B cell (primary cell): ENCODE results near the gene ZCCHC24. TPM values are rescaled to one million over a fixed set of nuclear protein-coding genes. Genes with fewer than 3 reads are reported as not detected.

Source experiments
- ATAC-seq: fragments of 200-7000 bp; cut with Tn5 transposase; one replicate; pipeline ENCODE4 v1.10.0; 2021; ENCODE audit warnings: low read depth, mild to moderate bottlenecking, moderate number of reproducible peaks, moderate library complexity
- CTCF ChIA-PET: fragments of 350-600 bp; sonication (Branson Sonifier 250); formaldehyde crosslinking; loops from one replicate; lab custom pipeline; 2021; ENCODE audit warnings: antibody characterized with exemption, inconsistent platforms; lab: Charles Lee
- POLR2A ChIA-PET: fragments of 350-600 bp; sonication (Branson Sonifier 250); formaldehyde crosslinking; loops from one replicate; lab custom pipeline; 2021; ENCODE audit warnings: antibody characterized with exemption; lab: Charles Lee
- DNase-seq: peaks from one replicate; pipeline ENCODE4 v3.0.0; 2013
- H2AFZ ChIP-seq: 2 replicates; pipeline ENCODE4 v1.6.1; 2012; ENCODE audit warnings: mild to moderate bottlenecking, low read depth, low read length; ENCODE audit not compliant: insufficient read depth, poor library complexity, severe bottlenecking
- H3K27ac ChIP-seq, 2 donors: 1 replicate in 1 of 2; 2 replicates in 1 of 2; pipeline ENCODE4 v1.5.1; 2012 to 2013; ENCODE audit warnings: low read length in 2 of 2, mild to moderate bottlenecking in 2 of 2, moderate library complexity in 1 of 2
- H3K27me3 ChIP-seq, 4 experiments: fragments of 200-600 bp in 1 of 4; sonication (generic) in 1 of 4; replicated peaks in 1 of 4; 1 replicate in 2 of 4; 2 replicates in 2 of 4; pipeline versions ENCODE4 v1.6.1 to v1.7.0; 2013 to 2016; ENCODE audit warnings: low read length in 3 of 4, mild to moderate bottlenecking in 2 of 4, mixed read lengths in 1 of 4, moderate library complexity in 1 of 4; ENCODE audit not compliant: insufficient read depth in 4 of 4, control insufficient read depth in 3 of 4; ENCODE audit errors: control extremely low read depth in 1 of 4
- H3K36me3 ChIP-seq, 2 experiments: replicated peaks in 1 of 2; 1 replicate in 1 of 2; 2 replicates in 1 of 2; pipeline versions ENCODE4 v1.6.1 to v1.7.1; 2013; ENCODE audit warnings: low read length in 1 of 2; ENCODE audit not compliant: insufficient read depth in 2 of 2, control insufficient read depth in 1 of 2; ENCODE audit errors: control extremely low read depth in 1 of 2, extremely low read depth in 1 of 2
- H3K4me1 ChIP-seq, 2 donors: fragments of 200-600 bp in 1 of 2; sonication (generic) in 1 of 2; 1 replicate in 1 of 2; 2 replicates in 1 of 2; pipeline versions ENCODE4 v1.5.1 to v1.6.1; 2013 to 2017; ENCODE audit warnings: low read length in 2 of 2; ENCODE audit not compliant: control insufficient read depth in 2 of 2, insufficient read depth in 2 of 2
- H3K4me2 ChIP-seq: replicated peaks from 2 replicates; pipeline ENCODE3; 2012; ENCODE audit warnings: mild to moderate bottlenecking, low read depth, low read length; ENCODE audit not compliant: poor library complexity, severe bottlenecking
- H3K4me3 ChIP-seq, 5 experiments: fragments of 200-600 bp in 1 of 5; sonication (generic) in 1 of 5; 1 replicate in 3 of 5; 2 replicates in 2 of 5; pipeline versions ENCODE4 v1.5.1 to v1.7.0; 2011 to 2016; ENCODE audit warnings: low read length in 4 of 5, mild to moderate bottlenecking in 4 of 5, low read depth in 2 of 5, control low read depth in 1 of 5, moderate library complexity in 1 of 5; ENCODE audit not compliant: insufficient read depth in 1 of 5; ENCODE audit errors: control extremely low read depth in 1 of 5, extremely low read depth in 1 of 5
- H3K79me2 ChIP-seq: fragments of 200-600 bp; sonication (generic); one replicate; pipeline ENCODE4 v1.6.0; 2016; ENCODE audit warnings: low read length; ENCODE audit not compliant: control insufficient read depth, insufficient read depth
- H3K9ac ChIP-seq: fragments of 200-600 bp; sonication (generic); 2 replicates; pipeline ENCODE4 v1.6.1; 2017; ENCODE audit warnings: mild to moderate bottlenecking, low read length, moderate library complexity
- H3K9me3 ChIP-seq, 3 donors: one replicate each; pipeline versions ENCODE4 v1.6.1 to v1.7.1; 2013; ENCODE audit warnings: low read length in 2 of 3; ENCODE audit not compliant: control insufficient read depth in 2 of 3, insufficient read depth in 1 of 3; ENCODE audit errors: control extremely low read depth in 1 of 3
- H4K20me1 ChIP-seq: 2 replicates; pipeline ENCODE4 v1.6.0; 2012; ENCODE audit warnings: mild to moderate bottlenecking, low read length; ENCODE audit not compliant: insufficient read depth, control insufficient read depth, poor library complexity, severe bottlenecking
- H3K27ac Mint-ChIP-seq: one replicate; pipeline ENCODE4 v1.8.0; 2021; ENCODE audit warnings: mixed read lengths
- H3K27me3 Mint-ChIP-seq: one replicate; pipeline ENCODE4 v1.8.0; 2021; ENCODE audit warnings: mixed read lengths
- H3K4me1 Mint-ChIP-seq: one replicate; pipeline ENCODE4 v1.8.0; 2021; ENCODE audit warnings: mixed read lengths
- H3K4me3 Mint-ChIP-seq: one replicate; pipeline ENCODE4 v1.8.0; 2021; ENCODE audit warnings: mixed read lengths
- H3K9me3 Mint-ChIP-seq: one replicate; pipeline ENCODE4 v1.8.0; 2022; ENCODE audit warnings: mixed read lengths; ENCODE audit not compliant: insufficient read depth
- EZH2 ChIP-seq: IDR thresholded peaks from 2 replicates; pipeline ENCODE4 v1.6.1; 2012; ENCODE audit warnings: borderline replicate concordance, low read depth, mild to moderate bottlenecking, moderate library complexity, low read length; ENCODE audit not compliant: insufficient read depth, poor library complexity, severe bottlenecking
- WGBS: methylation state at CpG from one replicate; pipeline ENCODE4 v1.1.5; 2013; ENCODE audit warnings: missing lambda C conversion rate; ENCODE audit not compliant: insufficient coverage; 5-methylcytosine and 5-hydroxymethylcytosine counted together
- intact Hi-C: fragments of 100-400 bp; cut with micrococcal nuclease; formaldehyde crosslinking; loops from one replicate; pipeline ENCODE4 v1.10.0; 2022
- polyA plus RNA-seq: library from polyadenylated mRNA; depleted of rRNA; stranded (reverse); fragments of >200 nt; gene quantifications from 2 replicates; pipeline ENCODE4 v1.2.3, GENCODE V29; 2012
- total RNA-seq, 2 donors: library from RNA; stranded (reverse); fragments of 120-200 nt in 1 of 2; gene quantifications; 1 replicate in 1 of 2; 2 replicates in 1 of 2; pipeline versions ENCODE4 v1.2.3 to v1.2.4, GENCODE V29; 2013 to 2022
- TF ChIP-seq, protein P1 (sequence below): fragments of 200-600 bp; IDR thresholded peaks from one replicate; pipeline ENCODE4 v1.8.0; 2022; ENCODE audit warnings: antibody characterized with exemption, mild to moderate bottlenecking

ZCCHC24 gene
- total and polyA plus RNA-seq, 2 donors (not counting 1 experiment from before 2014, with no cell fraction given), result 0.34 to 2.3 TPM

DNA sequence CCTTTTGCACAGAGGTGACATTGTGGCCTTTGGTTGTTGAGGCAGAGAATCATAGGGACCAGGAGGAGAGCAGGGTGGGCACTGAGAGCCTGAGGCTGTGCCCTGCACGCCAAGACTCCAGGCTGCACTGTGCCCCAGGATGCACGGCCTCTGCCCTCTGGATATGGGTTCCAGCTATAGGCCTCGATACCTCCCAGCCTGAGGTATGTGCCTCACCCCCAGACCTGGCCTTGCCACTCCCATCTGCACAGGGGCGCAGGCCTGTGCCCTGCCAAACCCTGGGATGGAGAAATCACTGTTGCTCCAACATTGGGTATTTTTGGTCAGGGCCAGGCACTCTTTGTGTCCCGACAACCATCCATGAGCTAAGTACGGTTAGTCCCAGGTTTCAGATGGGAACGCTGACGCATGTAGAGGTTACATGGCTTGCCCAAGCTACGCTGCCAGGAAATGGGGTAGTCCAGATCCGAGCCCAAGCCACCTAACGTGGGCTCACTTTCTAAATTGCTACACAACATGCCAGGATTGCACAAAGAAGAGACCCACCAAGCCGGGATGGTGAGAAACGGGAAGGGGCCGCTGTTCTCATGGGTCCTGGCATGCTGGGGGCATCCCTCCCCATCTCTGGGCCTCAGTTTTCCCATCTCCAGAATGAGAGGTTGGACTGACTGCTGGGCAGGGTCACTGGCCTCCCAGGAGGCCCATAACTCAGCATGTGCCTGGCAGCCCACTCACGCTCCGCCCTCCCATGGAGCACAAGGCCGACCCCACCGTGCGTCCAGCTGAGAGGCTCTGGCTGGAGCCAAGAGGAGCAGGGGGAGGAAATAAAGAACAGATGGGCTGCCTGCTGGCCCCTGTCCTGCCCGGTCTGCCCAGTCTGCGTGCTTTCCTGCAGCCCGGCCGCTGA lies 44.2 kb downstream of the ZCCHC24 start:
- CTCF ChIA-PET, result interaction anchor here (1.5 kb wide), 1 partner anchor 26 kb away, joined by 4 read pairs; no protein-coding TSS in a partner anchor
- H3K9me3 ChIP-seq, result no peaks in the 10 kb centered on the region
- no peak overlapping the region for H3K9ac ChIP-seq

More for the DNA sequence above, 44.2 kb downstream of the ZCCHC24 start:
- Histone ChIP-seq H3K4me3 (no peak overlapping the region), H3K36me3 (no peaks in the 10 kb centered on the region), H3K79me2 (no peaks in the 10 kb centered on the region), H3K4me1 (no peaks in the 10 kb centered on the region), H3K27ac (no peak overlapping the region), H3K27me3 (peaks cover 0 to 4% (median 1%) of the 10 kb centered on the region in 4 experiments), H2AFZ (no peak overlapping the region), H3K4me2 (no peak overlapping the region), H4K20me1 (no peaks in the 10 kb centered on the region)
- Mint-ChIP-seq H3K4me3 (no peak overlapping the region), H3K27ac (no peak overlapping the region), H3K4me1 (no peaks in the 10 kb centered on the region), H3K27me3 (no peaks in the 10 kb centered on the region), H3K9me3 (no peaks in the 10 kb centered on the region)
- intact Hi-C loops, result no loop called here
- WGBS, result 92% methylated on average over 22 of the region's 23 CpGs
- DNase-seq (no peak), ATAC-seq (no peak)
- TF ChIP-seq, protein P1, sequence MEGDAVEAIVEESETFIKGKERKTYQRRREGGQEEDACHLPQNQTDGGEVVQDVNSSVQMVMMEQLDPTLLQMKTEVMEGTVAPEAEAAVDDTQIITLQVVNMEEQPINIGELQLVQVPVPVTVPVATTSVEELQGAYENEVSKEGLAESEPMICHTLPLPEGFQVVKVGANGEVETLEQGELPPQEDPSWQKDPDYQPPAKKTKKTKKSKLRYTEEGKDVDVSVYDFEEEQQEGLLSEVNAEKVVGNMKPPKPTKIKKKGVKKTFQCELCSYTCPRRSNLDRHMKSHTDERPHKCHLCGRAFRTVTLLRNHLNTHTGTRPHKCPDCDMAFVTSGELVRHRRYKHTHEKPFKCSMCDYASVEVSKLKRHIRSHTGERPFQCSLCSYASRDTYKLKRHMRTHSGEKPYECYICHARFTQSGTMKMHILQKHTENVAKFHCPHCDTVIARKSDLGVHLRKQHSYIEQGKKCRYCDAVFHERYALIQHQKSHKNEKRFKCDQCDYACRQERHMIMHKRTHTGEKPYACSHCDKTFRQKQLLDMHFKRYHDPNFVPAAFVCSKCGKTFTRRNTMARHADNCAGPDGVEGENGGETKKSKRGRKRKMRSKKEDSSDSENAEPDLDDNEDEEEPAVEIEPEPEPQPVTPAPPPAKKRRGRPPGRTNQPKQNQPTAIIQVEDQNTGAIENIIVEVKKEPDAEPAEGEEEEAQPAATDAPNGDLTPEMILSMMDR, result no peak
- TF ChIP-seq EZH2, result no peak
- POLR2A ChIA-PET, result no interaction called here
